Transverse colon (tissue), 4 donors: ENCODE data around the gene ERVFRD-1. TPM values are rescaled to one million over a fixed set of nuclear protein-coding genes. Genes with fewer than 3 reads are reported as not detected.

Source experiments
- DNase-seq: peaks from one replicate; pipeline ENCODE4 v3.0.0-alpha.2; 2019
- H3K27ac ChIP-seq, 4 donors: fragments of 200-600 bp; sonication (generic); 2 replicates each; pipeline ENCODE4 v1.5.1; 2016 to 2018; ENCODE audit warnings: inconsistent platforms in 4 of 4
- H3K27me3 ChIP-seq: fragments of 200-600 bp; sonication (generic); 2 replicates; pipeline ENCODE4 v1.5.1; 2017; ENCODE audit warnings: inconsistent platforms
- H3K36me3 ChIP-seq, 4 donors: fragments of 200-600 bp; sonication (generic); 2 replicates each; pipeline ENCODE4 v1.5.1; 2017 to 2019; ENCODE audit warnings: inconsistent platforms in 4 of 4
- H3K4me1 ChIP-seq, 4 donors: fragments of 200-600 bp; sonication (generic); 2 replicates each; pipeline ENCODE4 v1.5.1; 2017 to 2020; ENCODE audit warnings: inconsistent platforms in 4 of 4
- H3K4me3 ChIP-seq, 4 donors: fragments of 200-600 bp; sonication (generic); 1 replicate in 1 of 4; 2 replicates in 3 of 4; pipeline versions ENCODE4 v1.5.1 to v1.6.1; 2017 to 2019; ENCODE audit warnings: inconsistent platforms in 4 of 4
- H3K9me3 ChIP-seq, 2 donors: fragments of 200-600 bp; sonication (generic); 2 replicates each; pipeline ENCODE4 v1.5.1; 2017 to 2019; ENCODE audit warnings: inconsistent platforms in 2 of 2
- EP300 ChIP-seq: sonication (generic); formaldehyde crosslinking; IDR thresholded peaks from one replicate; pipeline ENCODE4 v1.6.1; 2017; ENCODE audit warnings: antibody characterized with exemption, low read depth
- POLR2A ChIP-seq: fragments of 450-650 bp; IDR thresholded peaks from one replicate; pipeline ENCODE4 v1.6.1; 2016; ENCODE audit warnings: antibody characterized with exemption, mild to moderate bottlenecking, moderate library complexity
- POLR2AphosphoS5 ChIP-seq, 3 donors: sonication (generic); formaldehyde crosslinking; IDR thresholded peaks; one replicate each; pipeline ENCODE4 v1.6.1; 2016; ENCODE audit warnings: antibody characterized with exemption in 3 of 3
- WGBS, 2 donors: methylation state at CpG; one replicate each; pipeline ENCODE4 v1.1.5; 2018; ENCODE audit warnings: low coverage in 1 of 2; 5-methylcytosine and 5-hydroxymethylcytosine counted together
- in situ Hi-C, 4 donors: fragments of 200-750 bp; cut with MboI; loops; one replicate each; pipeline versions ENCODE4 v1.15.0 to v1.15.1; 2017; ENCODE audit warnings: low sequenced_read_pairs in 3 of 4, low pct_ligation_motif_present in 1 of 4, low pct_unique_long_range_greater_than_20kb in 1 of 4
- intact Hi-C: fragments of 100-400 bp; cut with DNase I; formaldehyde crosslinking; loops from one replicate; pipeline ENCODE4 v1.15.1; 2023; ENCODE audit warnings: low total_unique reads
- total RNA-seq, 4 donors: library from RNA; depleted of rRNA; stranded (reverse); fragments of >200 nt; gene quantifications; one replicate each; pipeline ENCODE4 v1.1.0, GENCODE V29; 2016
- TF ChIP-seq, protein P1 (sequence below), 5 experiments: fragments of 200-600 bp in 3 of 5; fragments of 450-650 bp in 2 of 5; sonication (generic) in 3 of 5; IDR thresholded peaks; 1 replicate in 2 of 5; 2 replicates in 3 of 5; pipeline ENCODE4 v1.5.1; 2016 to 2017; ENCODE audit warnings: antibody characterized with exemption in 5 of 5, inconsistent platforms in 3 of 5, mild to moderate bottlenecking in 2 of 5, moderate library complexity in 1 of 5

Gene ERVFRD-1
- total RNA-seq, 4 donors from 2014 or later: not detected

DNA sequence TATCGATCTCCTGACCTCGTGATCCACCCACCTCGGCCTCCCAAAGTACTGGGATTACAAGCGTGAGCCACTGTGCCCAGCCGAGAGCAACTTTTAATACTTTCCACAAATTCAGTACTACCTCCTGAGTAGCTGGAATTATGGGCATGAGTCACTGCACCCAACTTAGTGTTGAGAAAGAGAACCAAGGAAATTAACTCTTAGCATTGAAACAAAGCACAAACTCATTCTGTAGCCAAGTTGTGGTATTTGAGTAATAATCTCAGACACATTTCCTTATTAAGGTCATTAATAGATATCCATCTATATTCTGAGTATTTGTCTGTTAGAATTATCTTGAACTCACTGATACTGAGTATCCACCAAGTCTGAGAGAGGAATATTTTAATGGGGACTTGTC, 53.1 kb downstream of the ERVFRD-1 start:
- no peak for DNase-seq
- Histone ChIP-seq H3K9me3 (no peaks in the 10 kb centered on the region), H3K27ac (no peak overlapping the region), H3K4me1 (no peaks in the 10 kb centered on the region), H3K4me3 (no peak overlapping the region), H3K36me3 (no peaks in the 10 kb centered on the region), H3K27me3 (no peaks in the 10 kb centered on the region)
- 95 to 100% methylated on average over 3 to 5 of the region's 5 CpGs for WGBS, 2 donors
- TF ChIP-seq EP300 (no peak), POLR2A (no peak), POLR2AphosphoS5 (IDR thresholded peaks at IDR 0.05) (no peak)
- TF ChIP-seq, protein P1, sequence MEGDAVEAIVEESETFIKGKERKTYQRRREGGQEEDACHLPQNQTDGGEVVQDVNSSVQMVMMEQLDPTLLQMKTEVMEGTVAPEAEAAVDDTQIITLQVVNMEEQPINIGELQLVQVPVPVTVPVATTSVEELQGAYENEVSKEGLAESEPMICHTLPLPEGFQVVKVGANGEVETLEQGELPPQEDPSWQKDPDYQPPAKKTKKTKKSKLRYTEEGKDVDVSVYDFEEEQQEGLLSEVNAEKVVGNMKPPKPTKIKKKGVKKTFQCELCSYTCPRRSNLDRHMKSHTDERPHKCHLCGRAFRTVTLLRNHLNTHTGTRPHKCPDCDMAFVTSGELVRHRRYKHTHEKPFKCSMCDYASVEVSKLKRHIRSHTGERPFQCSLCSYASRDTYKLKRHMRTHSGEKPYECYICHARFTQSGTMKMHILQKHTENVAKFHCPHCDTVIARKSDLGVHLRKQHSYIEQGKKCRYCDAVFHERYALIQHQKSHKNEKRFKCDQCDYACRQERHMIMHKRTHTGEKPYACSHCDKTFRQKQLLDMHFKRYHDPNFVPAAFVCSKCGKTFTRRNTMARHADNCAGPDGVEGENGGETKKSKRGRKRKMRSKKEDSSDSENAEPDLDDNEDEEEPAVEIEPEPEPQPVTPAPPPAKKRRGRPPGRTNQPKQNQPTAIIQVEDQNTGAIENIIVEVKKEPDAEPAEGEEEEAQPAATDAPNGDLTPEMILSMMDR (IDR thresholded peaks at IDR 0.05): no peak
- in situ Hi-C loops: loop anchor here (25.0 kb wide), 2 partner anchors 96 to 571 kb away; no protein-coding TSS in a partner anchor
- intact Hi-C loops: no loop called here

DNA sequence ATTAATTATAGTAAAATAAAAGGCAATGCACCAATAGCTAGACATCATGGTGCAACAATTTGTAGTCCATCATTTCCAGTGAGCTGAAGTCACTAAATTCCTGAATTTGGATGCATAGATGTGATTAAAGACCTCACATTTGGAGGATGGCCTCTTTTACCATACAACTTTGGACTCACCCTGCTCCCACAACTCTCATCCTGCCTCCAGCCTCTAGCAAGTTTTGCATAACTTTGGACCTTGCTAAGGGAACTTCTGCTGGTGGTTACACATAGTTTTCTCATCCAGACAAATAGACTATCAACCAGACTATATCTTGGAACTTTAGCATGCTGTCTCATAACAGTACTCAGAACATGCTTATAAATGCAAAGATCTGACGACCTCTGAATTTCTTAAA, 54.7 kb downstream of the ERVFRD-1 start:
- no peak for TF ChIP-seq POLR2AphosphoS5 (IDR thresholded peaks at IDR 0.05)
- no peak overlapping the region for H3K4me3 ChIP-seq
- no peaks in the 10 kb centered on the region for H3K9me3 ChIP-seq
- H3K27me3 ChIP-seq: no peaks in the 10 kb centered on the region
- no peak overlapping the region for H3K27ac ChIP-seq
- WGBS, 2 donors: 50 to 75% methylated on average over 1 of the region's 1 CpG
- in situ Hi-C loops (loop anchor here (25.0 kb wide), 2 partner anchors 95 to 570 kb away; no protein-coding TSS in a partner anchor), intact Hi-C loops (no loop called here)
- H3K36me3 ChIP-seq: no peaks in the 10 kb centered on the region
- no peak for DNase-seq
- no peaks in the 10 kb centered on the region for H3K4me1 ChIP-seq

DNA sequence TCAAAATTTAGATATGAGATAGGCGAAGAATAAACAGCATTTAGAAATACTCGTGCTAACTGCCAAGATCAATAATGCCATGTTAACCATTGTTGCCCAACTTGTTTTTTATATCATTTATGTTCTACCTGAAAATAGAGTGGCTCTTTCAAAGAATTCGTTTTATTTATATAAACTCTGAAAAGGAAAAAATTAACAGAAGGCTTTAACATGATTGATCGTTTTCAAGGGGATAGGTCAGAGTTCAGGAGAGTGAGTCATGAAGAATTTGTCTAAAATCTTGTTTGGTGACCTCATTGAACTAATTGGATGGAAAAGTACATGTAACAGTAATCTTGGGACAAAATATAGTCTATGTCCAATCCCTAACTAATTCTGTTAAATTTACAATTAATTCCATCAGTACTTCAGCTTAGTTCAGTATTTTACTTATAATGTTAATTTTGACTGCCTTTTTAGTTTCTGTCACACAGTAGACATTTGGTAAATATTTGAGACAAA, 56.3 kb downstream of the ERVFRD-1 start:
- H3K27ac ChIP-seq: no peak overlapping the region
- H3K36me3 ChIP-seq: no peaks in the 10 kb centered on the region
- H3K4me1 ChIP-seq: no peaks in the 10 kb centered on the region
- 32 to 40% methylated on average over 4 of the region's 4 CpGs for WGBS, 2 donors
- in situ Hi-C loops: loop anchor here (25.0 kb wide), 2 partner anchors 93 to 568 kb away; no protein-coding TSS in a partner anchor
- no peaks in the 10 kb centered on the region for H3K9me3 ChIP-seq
- no peak for DNase-seq
- intact Hi-C loops: no loop called here
- peaks cover 9% of the 10 kb centered on the region for H3K27me3 ChIP-seq
- H3K4me3 ChIP-seq: no peak overlapping the region
- TF ChIP-seq EP300 (no peak), POLR2AphosphoS5 (IDR thresholded peaks at IDR 0.05) (no peak), POLR2A (no peak)
- TF ChIP-seq, protein P1 (IDR thresholded peaks at IDR 0.05): no peak

DNA sequence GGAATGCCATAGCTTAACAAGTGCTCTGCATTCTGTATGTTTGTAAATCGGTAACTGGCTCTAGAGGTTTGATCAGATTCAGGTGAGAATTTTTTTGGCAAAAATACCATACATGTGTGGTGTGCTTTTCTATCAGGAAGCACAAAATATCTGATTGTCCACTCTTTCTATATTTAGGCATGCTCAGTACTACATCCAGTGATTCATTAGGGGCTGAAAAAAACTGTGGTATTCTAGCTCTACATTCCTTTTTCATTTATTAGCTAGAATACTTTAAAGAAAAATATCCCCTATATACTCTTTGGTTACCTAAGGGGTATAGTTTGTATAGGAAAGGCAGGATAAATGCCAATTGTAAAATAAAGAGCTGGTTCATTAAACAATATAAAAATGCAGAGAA, 56.8 kb downstream of the ERVFRD-1 start:
- peaks cover 13% of the 10 kb centered on the region for H3K27me3 ChIP-seq
- H3K36me3 ChIP-seq: no peaks in the 10 kb centered on the region
- H3K9me3 ChIP-seq: no peaks in the 10 kb centered on the region
- DNase-seq: no peak
- in situ Hi-C loops (loop anchor here (25.0 kb wide), 2 partner anchors 92 to 567 kb away; no protein-coding TSS in a partner anchor), intact Hi-C loops (no loop called here)
- TF ChIP-seq, protein P1 (IDR thresholded peaks at IDR 0.05): no peak
- TF ChIP-seq POLR2AphosphoS5 (IDR thresholded peaks at IDR 0.05) (no peak), EP300 (no peak), POLR2A (no peak)
- H3K4me1 ChIP-seq: no peaks in the 10 kb centered on the region
- no peak overlapping the region for H3K27ac ChIP-seq
- 91 to 100% methylated on average over 1 of the region's 1 CpG for WGBS, 2 donors
- no peak overlapping the region for H3K4me3 ChIP-seq

DNA sequence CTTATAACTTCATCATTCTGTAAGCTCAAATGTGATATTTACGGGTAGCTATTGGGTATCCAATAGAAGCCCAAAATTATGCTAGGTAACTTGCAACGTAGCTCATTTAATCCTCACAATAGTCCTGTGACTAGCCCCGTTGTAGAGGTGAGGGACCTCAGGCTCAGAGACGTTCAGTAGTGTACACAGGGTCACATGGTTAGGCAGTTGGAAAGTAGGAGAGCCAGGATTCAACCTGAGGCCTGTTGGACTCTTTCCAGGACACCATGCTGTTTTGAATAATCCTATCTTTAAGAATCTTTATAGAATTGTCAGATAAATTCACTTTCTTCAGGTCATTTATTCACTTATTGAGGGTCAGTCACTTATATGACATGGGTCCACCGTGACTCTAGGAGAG, 58.2 kb downstream of the ERVFRD-1 start:
- TF ChIP-seq POLR2A (no peak), EP300 (no peak), POLR2AphosphoS5 (IDR thresholded peaks at IDR 0.05) (no peak)
- TF ChIP-seq, protein P1 (IDR thresholded peaks at IDR 0.05): no peak
- no peak overlapping the region for H3K27ac ChIP-seq
- in situ Hi-C loops: loop anchor here (25.0 kb wide), 2 partner anchors 91 to 566 kb away; no protein-coding TSS in a partner anchor
- 69 to 76% methylated on average over 4 to 5 of the region's 5 CpGs for WGBS, 2 donors
- DNase-seq: no peak
- H3K36me3 ChIP-seq: no peaks in the 10 kb centered on the region
- intact Hi-C loops: no loop called here
- no peak overlapping the region for H3K4me3 ChIP-seq
- H3K4me1 ChIP-seq: no peaks in the 10 kb centered on the region
- no peaks in the 10 kb centered on the region for H3K9me3 ChIP-seq
- H3K27me3 ChIP-seq: peaks cover 26% of the 10 kb centered on the region
